Measurements from ENCODE around the gene HLA-DQA2. TPM values are rescaled to one million over a fixed set of nuclear protein-coding genes. Genes with fewer than 3 reads are reported as not detected.

The HLA-DQA2 gene
- total RNA-seq, 1 donor from 2014 or later: not detected

GRCh38 chr6:32709625-32710024 lies 31.6 kb upstream of the HLA-DQA2 start:
- TF ChIP-seq CTCF (IDR thresholded peaks at IDR 0.05): no peak
- no peak for DNase-seq (ENCODE audit: extremely low spot score, unreplicated experiment)
- H3K4me1 Mint-ChIP-seq (ENCODE audit: unreplicated experiment): no peaks in the 10 kb centered on the region
- no peak overlapping the region for H3K27ac Mint-ChIP-seq (ENCODE audit: unreplicated experiment)
- H3K9me3 Mint-ChIP-seq (ENCODE audit: unreplicated experiment): peaks cover 3% of the 10 kb centered on the region
- H3K27me3 Mint-ChIP-seq (ENCODE audit: unreplicated experiment): peaks cover 32% of the 10 kb centered on the region
- H3K4me3 Mint-ChIP-seq (ENCODE audit: unreplicated experiment): no peak overlapping the region
- no peaks in the 10 kb centered on the region for H3K36me3 Mint-ChIP-seq (ENCODE audit: unreplicated experiment)

- Mint-ChIP-seq H3K36me3 (ENCODE audit: unreplicated experiment) (no peaks in the 10 kb centered on the region), H3K9me3 (ENCODE audit: unreplicated experiment) (no peaks in the 10 kb centered on the region), H3K27me3 (ENCODE audit: unreplicated experiment) (peaks cover 31% of the 10 kb centered on the region), H3K4me3 (ENCODE audit: unreplicated experiment) (no peak overlapping the region), H3K27ac (ENCODE audit: unreplicated experiment) (no peak overlapping the region), H3K4me1 (ENCODE audit: unreplicated experiment) (no peaks in the 10 kb centered on the region)
- TF ChIP-seq CTCF (IDR thresholded peaks at IDR 0.05): no peak
- DNase-seq (ENCODE audit: extremely low spot score, unreplicated experiment): no peak
Measured at GRCh38 chr6:32713241-32713640, 27.9 kb upstream of the HLA-DQA2 start.

- Mint-ChIP-seq H3K4me1 (ENCODE audit: unreplicated experiment) (no peaks in the 10 kb centered on the region), H3K4me3 (ENCODE audit: unreplicated experiment) (no peak overlapping the region), H3K9me3 (ENCODE audit: unreplicated experiment) (no peaks in the 10 kb centered on the region), H3K36me3 (ENCODE audit: unreplicated experiment) (no peaks in the 10 kb centered on the region), H3K27ac (ENCODE audit: unreplicated experiment) (no peak overlapping the region), H3K27me3 (ENCODE audit: unreplicated experiment) (peaks cover 20% of the 10 kb centered on the region)
- no peak for DNase-seq (ENCODE audit: extremely low spot score, unreplicated experiment)
- no peak for TF ChIP-seq CTCF (IDR thresholded peaks at IDR 0.05)
Measured at GRCh38 chr6:32716396-32716795, 24.8 kb upstream of the HLA-DQA2 start.

GRCh38 chr6:32718879-32719278 lies 22.3 kb upstream of the HLA-DQA2 start:
- Mint-ChIP-seq H3K36me3 (ENCODE audit: unreplicated experiment) (no peaks in the 10 kb centered on the region), H3K4me1 (ENCODE audit: unreplicated experiment) (no peaks in the 10 kb centered on the region), H3K9me3 (ENCODE audit: unreplicated experiment) (no peaks in the 10 kb centered on the region), H3K27ac (ENCODE audit: unreplicated experiment) (no peak overlapping the region), H3K4me3 (ENCODE audit: unreplicated experiment) (no peak overlapping the region), H3K27me3 (ENCODE audit: unreplicated experiment) (peaks cover 12% of the 10 kb centered on the region)
- no peak for DNase-seq (ENCODE audit: extremely low spot score, unreplicated experiment)
- no peak for TF ChIP-seq CTCF (IDR thresholded peaks at IDR 0.05)

- no peaks in the 10 kb centered on the region for H3K36me3 Mint-ChIP-seq (ENCODE audit: unreplicated experiment)
- H3K27me3 Mint-ChIP-seq (ENCODE audit: unreplicated experiment): peaks cover 25% of the 10 kb centered on the region
- H3K4me1 Mint-ChIP-seq (ENCODE audit: unreplicated experiment): no peaks in the 10 kb centered on the region
Measured at GRCh38 chr6:32738126-32738525, 3.1 kb upstream of the HLA-DQA2 start.

More at GRCh38 chr6:32738126-32738525, 3.1 kb upstream of the HLA-DQA2 start:
- no peaks in the 10 kb centered on the region for H3K9me3 Mint-ChIP-seq (ENCODE audit: unreplicated experiment)
- no peak overlapping the region for H3K27ac Mint-ChIP-seq (ENCODE audit: unreplicated experiment)
- no peak overlapping the region for H3K4me3 Mint-ChIP-seq (ENCODE audit: unreplicated experiment)
- no peak for DNase-seq (ENCODE audit: extremely low spot score, unreplicated experiment)
- no peak for TF ChIP-seq CTCF (IDR thresholded peaks at IDR 0.05)

Data from osteocyte (in vitro differentiated cells).